Stimulated activated CD4-positive, alpha-beta T cell treated with anti-CD3 and anti-CD28 coated beads, Interleukin-15, amount 100 ng/mL, for 24 hours (primary cell): ENCODE measurements around the gene PCED1B.
A peak's percentile ranks its signal among the peaks of the same experiment; 100 is the strongest.
"Not testable (repeated sequence)": the region's sequence is repeated elsewhere in the genome, so short reads cannot be mapped to it uniquely, and the experiment has no call there.

ENCODE experiments used
- DNase-seq: peaks from one replicate; pipeline ENCODE4 v3.0.0-alpha.2; 2020

Gene PCED1B

GRCh38 chr12:47091009-47091408, 11.6 kb downstream of the PCED1B start:
- DNase-seq, result no peak

GRCh38 chr12:47094804-47095203, 15.4 kb downstream of the PCED1B start:
- DNase-seq, result no peak

GRCh38 chr12:47095446-47096236, 16.2 kb downstream of the PCED1B start:
- DNase-seq, result no peak

GRCh38 chr12:47097276-47097896, 18.0 kb downstream of the PCED1B start:
- no peak for DNase-seq

GRCh38 chr12:47098099-47098498, 18.7 kb downstream of the PCED1B start:
- no peak for DNase-seq

- DNase-seq, result no peak
Measured at GRCh38 chr12:47099610-47100009, 20.2 kb downstream of the PCED1B start.

GRCh38 chr12:47100160-47100559, 20.7 kb downstream of the PCED1B start:
- no peak for DNase-seq

- DNase-seq, result no peak
Measured at GRCh38 chr12:47102406-47102805, 23.0 kb downstream of the PCED1B start.

- DNase-seq, result no peak
Measured at GRCh38 chr12:47102845-47103651, 23.6 kb downstream of the PCED1B start.

- no peak for DNase-seq
Measured at GRCh38 chr12:47105914-47106674, 26.7 kb downstream of the PCED1B start.

- no peak for DNase-seq
Measured at GRCh38 chr12:47107446-47107845, 28.0 kb downstream of the PCED1B start.

GRCh38 chr12:47107926-47108325, 28.5 kb downstream of the PCED1B start:
- no peak for DNase-seq

- no peak for DNase-seq
Measured at GRCh38 chr12:47110011-47110541, 30.7 kb downstream of the PCED1B start.

- no peak for DNase-seq
Measured at GRCh38 chr12:47110718-47111391, 31.4 kb downstream of the PCED1B start.

- peak; percentile 46 for DNase-seq
Measured at GRCh38 chr12:47111392-47111778, 32.0 kb downstream of the PCED1B start.

GRCh38 chr12:47111854-47112253, 32.4 kb downstream of the PCED1B start:
- no peak for DNase-seq

GRCh38 chr12:47112679-47113078, 33.3 kb downstream of the PCED1B start:
- DNase-seq, result no peak

GRCh38 chr12:47114481-47114892, 35.1 kb downstream of the PCED1B start:
- DNase-seq, result no peak

GRCh38 chr12:47117305-47117704, 37.9 kb downstream of the PCED1B start:
- not testable (repeated sequence) for DNase-seq

GRCh38 chr12:47120736-47121135, 41.3 kb downstream of the PCED1B start:
- peak; percentile 39 for DNase-seq

GRCh38 chr12:47121146-47121545, 41.7 kb downstream of the PCED1B start:
- no peak for DNase-seq

- no peak for DNase-seq
Measured at GRCh38 chr12:47122602-47123001, 43.2 kb downstream of the PCED1B start.
